ENCODE measurements around the gene RMI1.

DNA sequence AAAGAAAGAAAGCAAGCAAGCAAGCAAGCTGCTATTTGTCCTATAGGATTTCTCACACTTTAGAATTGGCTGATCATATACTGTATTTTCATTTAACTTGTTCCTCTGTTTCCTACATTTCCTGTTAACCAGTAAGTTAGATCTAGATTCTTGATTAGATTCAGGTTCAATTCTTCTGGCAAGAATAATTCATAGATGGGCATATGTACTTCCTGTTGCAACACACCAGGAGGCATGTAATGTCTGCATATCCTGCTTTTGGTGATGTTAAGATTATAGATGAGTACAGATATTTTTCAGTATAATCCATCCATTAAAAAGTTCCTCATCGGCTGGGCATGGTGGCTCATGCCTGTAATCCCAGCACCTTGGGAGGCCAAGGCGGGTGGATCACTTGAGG, 48.6 kb upstream of the RMI1 start:
- TF ChIP-seq CTCF (IDR thresholded peaks at IDR 0.05) = no peak
- no peak for TF ChIP-seq POLR2A (IDR thresholded peaks at IDR 0.05)

Data from uterus (tissue), 2 donors.